NB4 (cell line): ENCODE measurements around the gene SET.

Experiments
- CTCF ChIP-seq: IDR thresholded peaks from one replicate; pipeline ENCODE4 v1.5.1; 2012; ENCODE audit warnings: low read depth, low read length
- MAX ChIP-seq: IDR thresholded peaks from 2 replicates; pipeline ENCODE4 v1.6.1; 2011; ENCODE audit warnings: low read depth, low read length
- MYC ChIP-seq: IDR thresholded peaks from 2 replicates; pipeline ENCODE4 v1.6.1; 2011; ENCODE audit warnings: low read depth, low read length
- POLR2A ChIP-seq: IDR thresholded peaks from 2 replicates; pipeline ENCODE4 v1.6.1; 2011; ENCODE audit warnings: mild to moderate bottlenecking; ENCODE audit not compliant: insufficient read length; ENCODE audit errors: extremely low read depth

GRCh38 chr9:128643519-128644300, 45.3 kb upstream of the SET start:
- TF ChIP-seq CTCF (no peak), MYC (no peak), POLR2A (no peak), MAX (0 out of 2 replicates have a peak, but pooled peaks have one; percentile 18)
